Measurements from ENCODE around the gene FRS3.

Gene FRS3

DNA sequence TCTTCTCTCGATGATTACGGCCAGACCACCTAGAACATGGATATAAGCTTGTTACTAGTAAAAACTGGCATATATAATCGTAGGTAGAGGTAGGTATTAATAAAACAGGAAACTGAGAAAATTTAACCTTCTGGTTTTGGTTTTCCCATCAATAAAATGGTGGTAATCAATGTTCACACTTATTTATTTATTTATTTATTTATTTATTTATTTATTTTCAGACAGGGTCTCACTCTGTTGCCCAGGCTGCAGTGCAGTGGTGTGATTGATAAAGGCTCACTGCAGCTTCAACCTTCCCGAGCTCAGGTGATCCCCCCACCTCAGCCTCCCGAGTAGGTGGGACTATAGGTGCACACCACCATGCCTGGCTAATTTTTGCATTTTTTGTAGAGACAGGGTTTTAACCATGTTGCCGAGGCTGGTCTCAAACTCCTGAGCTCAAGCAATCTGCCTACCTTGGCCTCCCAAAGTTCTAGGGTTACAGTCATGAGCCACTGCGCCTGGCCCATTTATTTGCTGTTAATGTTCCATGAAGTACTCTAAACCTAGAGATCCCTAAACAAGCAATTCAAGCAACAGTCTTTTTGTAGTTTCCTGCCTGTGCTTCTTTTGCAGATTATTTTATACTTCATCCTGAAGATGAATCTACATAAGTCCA lies 19.3 kb upstream of the FRS3 start:
- Histone ChIP-seq H3K4me2 (no peak overlapping the region), H3K4me1 (peaks cover 0 to 11% (median 2%) of the 10 kb centered on the region in 10 experiments; a peak in 6 of 20 replicates), H3K9me3 (replicated peaks in 1 of 11) (no peaks in the 10 kb centered on the region), H3K27ac (no peak overlapping the region), H4K20me1 (peaks cover 0 to 6% (median 0%) of the 10 kb centered on the region in 11 experiments; a peak in 2 of 22 replicates), H3K4me3 (no peak overlapping the region), H3K9ac (no peak overlapping the region), H3K27me3 (no peaks in the 10 kb centered on the region), H3K36me3 (peaks cover 42 to 91% (median 66%) of the 10 kb centered on the region in 11 experiments)
- no peak for TF ChIP-seq Cebpa-rat (IDR thresholded peaks at IDR 0.05)

DNA sequence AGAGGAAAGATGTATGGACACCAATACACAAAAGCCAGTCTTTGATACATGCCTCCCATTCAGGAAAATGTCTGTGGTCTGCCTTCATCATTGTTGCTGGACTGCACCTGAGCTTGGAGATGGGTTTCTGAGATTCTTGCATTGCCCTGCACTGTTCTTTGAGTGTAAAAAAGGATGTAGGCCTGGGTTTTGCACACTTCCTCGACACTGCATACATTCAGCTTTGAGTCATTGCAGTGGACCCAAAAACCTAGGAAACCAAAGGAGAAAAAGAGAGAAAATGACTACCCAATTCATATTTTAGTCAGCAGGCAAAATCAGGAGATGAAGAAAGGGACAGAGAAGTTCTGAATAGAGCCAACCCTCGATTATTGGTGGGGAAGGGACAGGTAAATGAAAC lies 16.8 kb upstream of the FRS3 start:
- Histone ChIP-seq H4K20me1 (peaks cover 0 to 10% (median 0%) of the 10 kb centered on the region in 11 experiments; a peak in 4 of 22 replicates), H3K27me3 (no peaks in the 10 kb centered on the region), H3K4me3 (no peak overlapping the region), H3K4me1 (peaks cover 0 to 11% (median 2%) of the 10 kb centered on the region in 10 experiments; a peak in 6 of 20 replicates), H3K36me3 (peaks cover 59 to 97% (median 90%) of the 10 kb centered on the region in 11 experiments), H3K9ac (no peak overlapping the region), H3K9me3 (replicated peaks in 1 of 11) (no peaks in the 10 kb centered on the region), H3K27ac (no peak overlapping the region), H3K4me2 (no peak overlapping the region)
- TF ChIP-seq Cebpa-rat (IDR thresholded peaks at IDR 0.05), result no peak

DNA sequence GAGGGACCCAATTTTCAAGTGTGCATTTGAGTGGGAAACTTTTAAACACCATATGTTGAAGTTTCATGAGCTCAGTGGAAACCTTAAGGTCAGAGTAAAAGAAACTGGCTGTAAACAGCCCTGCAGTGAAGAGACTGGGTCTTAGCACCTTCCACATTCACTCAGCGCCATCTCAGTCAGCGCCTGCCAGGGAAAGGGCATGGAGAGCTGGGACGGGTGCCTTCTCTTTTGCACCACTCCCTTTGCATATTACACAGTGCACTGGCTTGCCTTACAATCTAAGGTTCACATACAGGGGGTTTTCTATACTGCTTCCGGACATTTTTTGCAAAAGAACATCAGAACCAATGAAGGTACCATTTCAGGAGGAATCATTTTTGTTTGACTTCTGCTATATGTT lies 12.3 kb upstream of the FRS3 start:
- H3K27me3 ChIP-seq, result no peaks in the 10 kb centered on the region
- no peak overlapping the region for H3K4me3 ChIP-seq
- H4K20me1 ChIP-seq, result peaks cover 0 to 24% (median 6%) of the 10 kb centered on the region in 11 experiments; a peak in 10 of 22 replicates
- no peak overlapping the region for H3K4me2 ChIP-seq
- H3K27ac ChIP-seq, result no peak overlapping the region
- peaks cover 19 to 39% (median 22%) of the 10 kb centered on the region in 10 experiments for H3K4me1 ChIP-seq
- no peak overlapping the region for H3K9ac ChIP-seq
- H3K36me3 ChIP-seq, result peaks cover 59 to 85% (median 78%) of the 10 kb centered on the region in 11 experiments
- no peaks in the 10 kb centered on the region for H3K9me3 ChIP-seq (replicated peaks in 1 of 11)
- no peak for TF ChIP-seq Cebpa-rat (IDR thresholded peaks at IDR 0.05)

DNA sequence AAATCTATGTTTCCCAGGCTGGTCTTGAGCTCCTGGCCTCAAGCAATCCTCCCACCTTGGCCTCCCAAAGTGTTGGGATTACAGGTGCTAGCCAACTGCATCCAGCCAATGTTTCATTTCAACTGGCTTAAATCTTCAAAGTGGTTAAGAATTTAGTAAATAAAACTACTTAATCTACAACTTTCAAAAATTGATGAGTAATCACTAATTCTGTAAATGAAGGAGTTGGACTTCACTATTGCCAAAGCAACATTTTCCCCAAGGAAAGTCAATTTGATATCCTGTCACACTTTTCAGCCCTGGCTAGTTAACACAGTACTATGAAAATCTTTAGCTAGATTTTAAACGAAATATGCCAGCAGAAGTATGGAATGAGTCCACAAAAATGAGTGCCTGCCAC lies 11.6 kb upstream of the FRS3 start:
- Histone ChIP-seq H3K4me2 (no peak overlapping the region), H3K4me1 (peaks cover 19 to 37% (median 22%) of the 10 kb centered on the region in 10 experiments), H4K20me1 (peaks cover 0 to 24% (median 6%) of the 10 kb centered on the region in 11 experiments; a peak in 10 of 22 replicates), H3K4me3 (no peak overlapping the region), H3K36me3 (peaks cover 59 to 78% (median 72%) of the 10 kb centered on the region in 11 experiments), H3K9ac (no peak overlapping the region), H3K9me3 (replicated peaks in 1 of 11) (no peaks in the 10 kb centered on the region), H3K27me3 (no peaks in the 10 kb centered on the region), H3K27ac (no peak overlapping the region)
- no peak for TF ChIP-seq Cebpa-rat (IDR thresholded peaks at IDR 0.05)

DNA sequence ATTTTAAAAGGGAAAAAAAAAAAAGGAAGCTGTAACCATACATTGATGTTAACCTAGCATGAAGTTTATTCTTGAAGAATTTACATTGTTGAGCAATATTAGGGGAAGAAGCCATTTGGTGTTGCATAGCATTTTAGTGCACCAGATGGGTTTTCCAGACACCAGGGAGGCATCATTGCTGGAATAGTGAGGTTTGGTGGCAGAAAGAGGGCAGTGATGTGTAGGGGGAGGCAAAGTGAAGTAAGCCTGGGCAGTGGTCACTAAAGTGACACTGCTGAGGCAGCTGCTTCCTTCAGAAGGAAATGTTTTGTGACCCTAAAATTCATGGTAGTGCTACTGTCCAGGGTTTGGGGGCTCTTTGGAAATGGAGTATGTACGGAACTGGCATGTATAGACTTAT lies 10.3 kb upstream of the FRS3 start:
- Histone ChIP-seq H3K4me1 (peaks cover 30 to 40% (median 33%) of the 10 kb centered on the region in 10 experiments), H3K27ac (peak overlapping the region in 4 of 11 experiments; percentile 9 to 37 (median 20); a peak in 4 of 22 replicates), H3K9me3 (replicated peaks in 1 of 11) (no peaks in the 10 kb centered on the region), H3K4me3 (no peak overlapping the region), H3K36me3 (peaks cover 50 to 66% (median 60%) of the 10 kb centered on the region in 11 experiments), H4K20me1 (peaks cover 0 to 24% (median 8%) of the 10 kb centered on the region in 11 experiments; a peak in 11 of 22 replicates), H3K27me3 (no peaks in the 10 kb centered on the region), H3K4me2 (peak overlapping the region in 5 of 11 experiments; percentile 32 to 91 (median 75); a peak in 10 of 22 replicates), H3K9ac (peak overlapping the region in 5 of 11 experiments; percentile 9 to 54 (median 21); a peak in 6 of 22 replicates)
- TF ChIP-seq Cebpa-rat (IDR thresholded peaks at IDR 0.05), result no peak

DNA sequence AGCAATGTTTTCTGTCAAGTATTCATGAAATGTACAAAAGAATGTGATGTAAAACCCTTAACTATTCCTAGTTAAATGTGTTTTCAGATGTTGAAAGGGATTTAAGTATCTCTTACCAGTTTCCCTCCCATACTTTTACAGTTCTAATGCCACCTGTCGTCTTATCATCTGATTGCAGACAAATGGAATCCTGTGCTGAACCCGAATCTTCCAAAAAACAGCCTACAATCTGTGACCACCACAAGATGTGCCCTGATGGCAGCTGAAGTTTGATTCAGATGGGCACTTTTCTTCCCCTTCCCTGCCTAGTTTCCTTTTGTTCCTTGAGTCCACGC lies 9.7 kb upstream of the FRS3 start:
- Histone ChIP-seq H3K9ac (peak overlapping the region in 10 of 11 experiments; percentile 89 to 99 (median 96); a peak in 16 of 22 replicates), H3K9me3 (replicated peaks in 1 of 11) (no peaks in the 10 kb centered on the region), H3K4me3 (peak overlapping the region in 8 of 10 experiments; percentile 91 to 99 (median 96); a peak in 11 of 20 replicates), H3K27me3 (no peaks in the 10 kb centered on the region), H3K4me1 (peaks cover 37 to 47% (median 40%) of the 10 kb centered on the region in 10 experiments), H3K4me2 (peak overlapping the region; percentile 73 to 98 (median 86)), H4K20me1 (peaks cover 0 to 24% (median 8%) of the 10 kb centered on the region in 11 experiments; a peak in 12 of 22 replicates), H3K36me3 (peaks cover 44 to 59% (median 53%) of the 10 kb centered on the region in 11 experiments), H3K27ac (peak overlapping the region in 5 of 11 experiments; percentile 19 to 96 (median 91); a peak in 5 of 22 replicates)
- no peak for TF ChIP-seq Cebpa-rat (IDR thresholded peaks at IDR 0.05)

DNA sequence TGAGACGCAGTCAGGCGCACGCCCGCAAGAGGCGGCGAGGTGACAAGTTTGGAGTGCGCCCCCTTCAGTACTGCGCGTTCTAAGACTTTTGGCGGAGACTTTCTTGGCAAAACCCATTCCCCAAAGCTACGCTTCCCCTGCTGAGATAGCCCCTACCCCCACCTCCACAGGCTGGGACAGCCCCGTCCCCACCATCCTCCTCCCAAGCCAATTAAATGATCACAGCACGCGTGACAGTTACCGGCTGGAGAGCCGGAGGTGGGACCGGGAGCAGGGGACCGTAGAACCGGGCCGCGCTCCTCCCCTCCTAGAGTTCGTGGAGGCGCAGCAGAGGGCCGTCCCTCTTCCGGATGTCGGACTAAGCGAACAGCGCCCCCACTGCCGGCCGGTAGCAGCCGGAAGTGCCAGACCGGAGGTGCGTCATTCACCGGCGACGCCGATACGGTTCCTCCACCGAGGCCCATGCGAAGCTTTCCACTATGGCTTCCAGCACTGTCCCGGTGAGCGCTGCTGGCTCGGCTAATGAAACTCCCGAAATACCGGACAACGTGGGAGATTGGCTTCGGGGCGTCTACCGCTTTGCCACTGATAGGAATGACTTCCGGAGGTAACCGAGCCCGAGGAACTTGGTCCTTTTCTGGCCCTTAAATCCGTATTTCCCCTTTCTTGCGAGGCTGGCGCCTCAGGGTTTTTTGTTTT lies 7.7 kb upstream of the FRS3 start, which contains the start of gene TOMM6:
Gene TOMM6, plus strand, starts transcription at position 476 of the 699 bp plus-strand sequence. Its CDS starts 4 bp downstream, at position 480.
- Histone ChIP-seq H3K9me3 (replicated peaks in 1 of 11) (no peaks in the 10 kb centered on the region), H4K20me1 (peaks cover 0 to 24% (median 8%) of the 10 kb centered on the region in 11 experiments; a peak in 12 of 22 replicates), H3K4me1 (peaks cover 40 to 55% (median 44%) of the 10 kb centered on the region in 10 experiments), H3K27me3 (no peaks in the 10 kb centered on the region), H3K4me3 (peak within 1 kb of the TSS; percentile 84 to 99 (median 96)), H3K9ac (peak within 1 kb of the TSS; percentile 89 to 99 (median 96)), H3K4me2 (peak within 1 kb of the TSS; percentile 93 to 99 (median 98)), H3K27ac (peak within 1 kb of the TSS; percentile 79 to 98 (median 95)), H3K36me3 (peaks cover 31 to 41% (median 38%) of the 10 kb centered on the region in 11 experiments)
- no peak for TF ChIP-seq Cebpa-rat (IDR thresholded peaks at IDR 0.05)

DNA sequence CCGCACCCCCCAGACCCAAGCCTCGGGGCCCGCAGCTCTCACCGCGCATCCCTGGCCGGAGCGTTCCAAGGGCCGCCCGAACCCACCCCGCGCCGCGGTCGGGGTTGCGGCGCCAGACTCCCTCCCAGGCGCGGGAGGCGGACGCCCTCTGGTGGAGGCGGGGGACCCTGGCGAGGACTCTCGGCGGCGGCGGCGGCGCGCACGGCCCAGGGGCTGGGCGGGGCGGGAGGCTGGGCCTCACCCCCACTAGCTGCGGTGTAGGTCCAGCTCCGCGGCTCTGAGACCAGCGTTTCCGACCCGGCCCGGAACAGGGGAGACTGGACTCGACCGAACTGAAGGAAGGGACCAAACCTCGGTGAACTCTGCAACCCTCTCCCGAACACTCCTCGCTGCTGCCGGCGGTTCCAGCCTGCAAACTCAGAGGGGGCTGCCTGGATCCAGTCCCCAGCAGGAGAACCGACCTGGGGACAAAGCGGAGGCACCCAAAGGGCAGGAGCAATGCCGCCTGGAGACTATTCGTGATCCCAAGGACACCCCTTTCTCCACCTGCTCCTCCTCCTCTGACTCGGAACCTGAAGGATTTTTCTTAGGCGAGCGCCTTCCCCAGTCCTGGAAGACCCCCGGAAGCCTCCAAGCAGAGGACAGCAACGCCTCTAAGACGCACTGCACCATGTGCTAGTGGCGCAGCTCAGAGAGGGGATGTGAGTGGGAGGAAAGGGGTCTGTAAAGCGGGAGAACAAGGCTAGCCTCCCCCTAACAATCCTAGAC lies 6.9 kb upstream of the FRS3 start:
- Histone ChIP-seq H3K27ac (peak overlapping the region; percentile 79 to 98 (median 95)), H3K4me1 (peaks cover 42 to 58% (median 48%) of the 10 kb centered on the region in 10 experiments), H4K20me1 (peaks cover 0 to 24% (median 8%) of the 10 kb centered on the region in 11 experiments; a peak in 12 of 22 replicates), H3K4me3 (peak overlapping the region; percentile 84 to 99 (median 96)), H3K9ac (peak overlapping the region; percentile 89 to 99 (median 96)), H3K36me3 (peaks cover 24 to 33% (median 31%) of the 10 kb centered on the region in 11 experiments), H3K27me3 (no peaks in the 10 kb centered on the region), H3K4me2 (peak overlapping the region; percentile 93 to 99 (median 98)), H3K9me3 (replicated peaks in 1 of 11) (no peaks in the 10 kb centered on the region)
- TF ChIP-seq Cebpa-rat (IDR thresholded peaks at IDR 0.05), result no peak

Measured in BLaER1 treated with 17β-estradiol and CSF1 and Interleukin-3, amounts not matched to agents 10 nM and 100 nM (cell line).